ENCODE measurements around the gene CASK. TPM values are rescaled to one million over a fixed set of nuclear protein-coding genes. Genes with fewer than 3 reads are reported as not detected.
"Not testable (repeated sequence)": the region's sequence is repeated elsewhere in the genome, so short reads cannot be mapped to it uniquely, and the experiment has no call there.

The CASK gene
- total RNA-seq, 6 donors from 2014 or later: 25.1 to 61.6 (median 35.3) TPM

GRCh38 chrX:41616255-41616654 lies 307.1 kb downstream of the CASK start:
- TF ChIP-seq CTCF (IDR thresholded peaks at IDR 0.05) (no peak), POLR2A (IDR thresholded peaks at IDR 0.05) (no peak), EP300 (IDR thresholded peaks at IDR 0.05) (no peak), POLR2AphosphoS5 (IDR thresholded peaks at IDR 0.05) (no peak)
- H3K4me1 ChIP-seq: no peaks in the 10 kb centered on the region
- H3K9me3 ChIP-seq: no peaks in the 10 kb centered on the region
- DNase-seq (no peak), ATAC-seq (ENCODE audit: low FRiP score in 2 of 2) (no peak)
- no peak overlapping the region for H3K27ac ChIP-seq
- no peaks in the 10 kb centered on the region for H3K36me3 ChIP-seq
- H3K4me3 ChIP-seq: no peak overlapping the region
- no peaks in the 10 kb centered on the region for H3K27me3 ChIP-seq

- DNase-seq: no peak
- Histone ChIP-seq H3K9me3 (no peaks in the 10 kb centered on the region), H3K4me3 (no peak overlapping the region), H3K27ac (no peak overlapping the region), H3K27me3 (no peaks in the 10 kb centered on the region), H3K4me1 (no peaks in the 10 kb centered on the region), H3K36me3 (no peaks in the 10 kb centered on the region)
- WGBS, 2 donors: 72 to 100% methylated on average over 1 of the region's 1 CpG
- no peak for TF ChIP-seq POLR2A (IDR thresholded peaks at IDR 0.05)
- no peak for ATAC-seq (ENCODE audit: low FRiP score in 2 of 2)
Observed at GRCh38 chrX:41608244-41608643, 315.1 kb downstream of the CASK start.

GRCh38 chrX:41607264-41607832 lies 316.0 kb downstream of the CASK start:
- DNase-seq (no peak), ATAC-seq (ENCODE audit: low FRiP score in 2 of 2) (no peak)
- Histone ChIP-seq H3K9me3 (no peaks in the 10 kb centered on the region), H3K4me3 (no peak overlapping the region), H3K36me3 (no peaks in the 10 kb centered on the region), H3K27me3 (no peaks in the 10 kb centered on the region), H3K4me1 (no peaks in the 10 kb centered on the region), H3K27ac (no peak overlapping the region)
- TF ChIP-seq POLR2A (IDR thresholded peaks at IDR 0.05) (no peak), POLR2AphosphoS5 (IDR thresholded peaks at IDR 0.05) (no peak), EP300 (IDR thresholded peaks at IDR 0.05) (no peak), CTCF (IDR thresholded peaks at IDR 0.05) (no peak)
- WGBS, 2 donors: 59 to 63% methylated on average over 2 of the region's 2 CpGs

GRCh38 chrX:41606057-41606456 lies 317.3 kb downstream of the CASK start:
- H3K4me3 ChIP-seq; H3K9me3 ChIP-seq; H3K27ac ChIP-seq; H3K27me3 ChIP-seq; H3K36me3 ChIP-seq; H3K4me1 ChIP-seq; ATAC-seq (ENCODE audit: low FRiP score in 2 of 2); DNase-seq: not testable (repeated sequence)
- 96 to 100% methylated on average over 4 of the region's 4 CpGs for WGBS, 2 donors

- ATAC-seq (ENCODE audit: low FRiP score in 2 of 2): no peak
- H3K27me3 ChIP-seq: no peaks in the 10 kb centered on the region
- no peak for DNase-seq
- H3K9me3 ChIP-seq: no peaks in the 10 kb centered on the region
- no peak for TF ChIP-seq EP300 (IDR thresholded peaks at IDR 0.05)
- no peak for TF ChIP-seq CTCF (IDR thresholded peaks at IDR 0.05)
- no peak for TF ChIP-seq POLR2AphosphoS5 (IDR thresholded peaks at IDR 0.05)
- no peak for TF ChIP-seq POLR2A (IDR thresholded peaks at IDR 0.05)
- H3K27ac ChIP-seq: no peak overlapping the region
- H3K36me3 ChIP-seq: no peaks in the 10 kb centered on the region
- H3K4me3 ChIP-seq: no peak overlapping the region
- 86% methylated on average over 1 of the region's 1 CpG; no CpG with 5 or more reads in 1 of the 2 donors for WGBS, 2 donors
- H3K4me1 ChIP-seq: no peaks in the 10 kb centered on the region
Observed at GRCh38 chrX:41604766-41605543, 318.4 kb downstream of the CASK start.

- no peak for TF ChIP-seq POLR2AphosphoS5 (IDR thresholded peaks at IDR 0.05)
- no peak for TF ChIP-seq POLR2A (IDR thresholded peaks at IDR 0.05)
- TF ChIP-seq CTCF (IDR thresholded peaks at IDR 0.05): no peak
- no peak for TF ChIP-seq EP300 (IDR thresholded peaks at IDR 0.05)
- ATAC-seq (ENCODE audit: low FRiP score in 2 of 2) (no peak), DNase-seq (no peak)
- H3K27me3 ChIP-seq: no peaks in the 10 kb centered on the region
- WGBS, 2 donors: 98 to 100% methylated on average over 2 of the region's 2 CpGs
- H3K27ac ChIP-seq: no peak overlapping the region
- H3K4me3 ChIP-seq: no peak overlapping the region
- H3K36me3 ChIP-seq: no peaks in the 10 kb centered on the region
- no peaks in the 10 kb centered on the region for H3K4me1 ChIP-seq
- no peaks in the 10 kb centered on the region for H3K9me3 ChIP-seq
Observed at GRCh38 chrX:41604177-41604576, 319.2 kb downstream of the CASK start.

Measured in upper lobe of left lung (tissue), 6 donors.